NCI-H2196 treated with DMSO at 0.1 percent for 48 hours (cell line): Measurements from ENCODE around the gene FOXS1.

Source experiments
- DNase-seq: peaks from one replicate; lab custom pipeline; 2025; ENCODE audit not compliant: unreplicated experiment; lab: John Stamatoyannopoulos, UW

The FOXS1 gene

DNA sequence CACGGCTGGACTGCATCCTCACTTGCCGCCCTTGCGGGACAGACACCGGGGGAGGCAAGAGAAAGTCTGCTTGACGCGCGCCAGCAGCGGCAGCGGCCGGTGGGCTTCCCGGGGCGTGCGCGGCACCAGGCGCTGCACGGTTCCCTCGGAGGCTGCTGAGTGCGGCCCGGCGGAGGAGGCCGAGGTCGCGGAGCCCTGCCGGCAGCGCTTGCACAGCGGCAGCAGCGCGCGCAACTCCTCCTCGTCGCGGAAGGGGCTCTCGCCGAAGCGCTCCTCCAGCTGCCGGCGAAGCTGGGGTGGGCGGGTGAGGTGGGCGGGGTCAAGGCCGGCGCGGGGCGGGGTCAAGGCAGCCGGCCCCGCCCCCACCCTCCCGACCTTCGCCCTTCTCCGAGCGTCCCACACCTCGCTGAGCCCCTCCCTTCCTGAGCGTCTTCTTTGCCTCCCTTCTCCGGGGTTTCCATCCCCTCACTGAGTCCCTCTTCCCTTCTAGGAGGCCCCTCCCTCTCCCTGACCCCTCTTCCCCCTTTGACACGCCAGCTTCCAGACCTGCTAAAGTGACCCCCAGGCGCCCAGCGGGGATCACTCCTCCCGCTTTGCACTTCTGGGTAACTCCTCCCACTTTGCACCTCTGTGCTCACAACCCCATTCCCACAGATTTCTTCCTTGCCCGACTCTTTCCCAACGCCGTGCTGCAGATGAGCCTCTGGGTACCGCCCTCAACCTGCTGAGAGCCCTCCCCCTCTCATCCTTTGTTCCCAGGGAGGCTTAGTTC lies 16.2 kb upstream of the FOXS1 start:
- DNase-seq: peak; percentile 74

GRCh38 chr20:31861135-31861384 lies 15.7 kb upstream of the FOXS1 start:
- DNase-seq: no peak

DNA sequence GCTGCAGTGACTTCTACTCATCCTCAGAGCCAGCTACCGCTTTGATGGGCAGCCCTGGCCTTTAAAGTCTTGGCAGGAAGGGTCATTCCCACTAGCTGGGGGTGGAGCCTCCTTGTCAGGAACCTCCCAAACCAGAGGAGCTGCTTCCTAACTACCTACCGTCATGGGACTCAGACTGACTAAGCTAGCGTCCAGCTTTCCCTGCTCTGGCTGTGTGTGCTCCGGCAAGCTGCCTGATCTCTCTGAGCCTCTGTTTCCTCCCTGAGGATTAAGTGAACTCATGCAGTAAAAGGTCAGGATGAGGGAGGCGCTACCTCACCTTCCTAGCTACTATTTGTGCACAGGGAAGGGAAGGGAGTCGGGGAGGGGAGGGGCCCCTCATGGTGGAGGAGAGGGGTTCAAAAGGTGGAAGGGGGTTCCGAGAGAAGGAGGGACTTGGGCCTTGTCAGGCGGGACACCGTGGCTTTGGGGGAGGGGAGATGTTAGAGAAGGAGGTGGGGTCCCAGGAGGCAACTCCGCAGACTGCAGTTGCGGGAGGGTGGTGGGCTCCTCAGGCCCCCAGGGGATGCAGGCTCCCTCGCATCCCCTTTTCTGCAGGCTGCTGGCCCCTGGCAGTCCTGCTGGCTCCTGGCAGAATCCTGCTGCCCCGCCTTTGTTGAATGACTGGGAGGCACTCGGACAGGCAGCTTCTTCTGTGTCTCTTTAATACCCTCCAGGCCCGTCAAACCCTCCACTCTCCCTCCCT lies 15.2 kb upstream of the FOXS1 start:
- no peak for DNase-seq

DNA sequence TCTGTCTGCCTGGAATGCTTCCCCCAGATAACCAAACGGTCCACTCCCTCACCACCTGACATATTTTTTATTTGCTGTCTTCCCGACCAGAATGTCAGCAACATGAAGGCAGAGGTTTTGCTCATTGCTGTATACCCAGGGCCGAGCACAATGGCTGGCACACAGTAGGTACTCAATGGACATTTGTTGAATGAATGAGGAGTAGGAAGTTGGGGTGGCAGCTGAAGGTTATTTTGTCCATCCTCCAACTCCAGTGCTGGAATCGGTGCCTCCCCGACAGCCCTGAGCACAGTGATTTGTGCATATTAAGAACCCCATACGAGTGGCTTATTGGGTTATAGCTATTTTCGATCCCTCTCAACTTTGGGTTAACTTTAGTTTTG lies 14.6 kb upstream of the FOXS1 start:
- DNase-seq: no peak

DNA sequence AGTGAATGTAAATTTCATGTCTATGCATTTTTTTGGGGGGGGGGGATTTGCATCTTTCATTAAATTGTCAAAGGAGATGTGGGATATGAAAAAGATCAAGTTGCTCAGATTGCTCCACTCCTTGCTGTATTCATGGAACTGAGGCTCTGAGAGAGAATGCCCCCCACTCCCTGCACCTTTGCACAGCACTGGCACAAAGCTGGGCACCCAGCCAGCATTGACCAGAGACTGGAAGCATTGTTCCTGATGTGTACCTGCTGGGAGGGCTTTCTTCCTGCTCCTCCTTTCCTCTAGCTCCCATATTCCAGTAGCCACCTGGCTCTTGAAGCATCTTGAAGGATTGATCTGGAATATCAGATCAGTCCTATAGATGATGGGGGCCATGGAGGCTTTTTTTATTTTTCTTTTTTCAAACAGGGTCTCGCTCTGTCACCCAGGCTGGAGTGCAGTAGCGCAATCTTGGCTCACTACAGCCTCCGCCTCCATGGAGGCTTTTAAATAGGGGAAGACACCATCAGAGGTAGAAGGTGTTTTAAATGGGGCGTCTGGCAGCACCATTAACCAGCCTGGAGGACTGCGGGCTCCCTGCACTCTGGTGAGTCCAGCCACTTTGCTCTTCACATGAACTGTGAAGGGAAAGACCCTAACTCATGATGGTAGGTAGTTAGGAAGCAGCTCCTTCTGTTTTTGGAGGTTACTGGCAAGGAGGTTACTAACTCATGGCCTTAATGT lies 14.0 kb upstream of the FOXS1 start:
- DNase-seq: no peak

GRCh38 chr20:31858760-31859083 lies 13.3 kb upstream of the FOXS1 start:
- no peak for DNase-seq

DNA sequence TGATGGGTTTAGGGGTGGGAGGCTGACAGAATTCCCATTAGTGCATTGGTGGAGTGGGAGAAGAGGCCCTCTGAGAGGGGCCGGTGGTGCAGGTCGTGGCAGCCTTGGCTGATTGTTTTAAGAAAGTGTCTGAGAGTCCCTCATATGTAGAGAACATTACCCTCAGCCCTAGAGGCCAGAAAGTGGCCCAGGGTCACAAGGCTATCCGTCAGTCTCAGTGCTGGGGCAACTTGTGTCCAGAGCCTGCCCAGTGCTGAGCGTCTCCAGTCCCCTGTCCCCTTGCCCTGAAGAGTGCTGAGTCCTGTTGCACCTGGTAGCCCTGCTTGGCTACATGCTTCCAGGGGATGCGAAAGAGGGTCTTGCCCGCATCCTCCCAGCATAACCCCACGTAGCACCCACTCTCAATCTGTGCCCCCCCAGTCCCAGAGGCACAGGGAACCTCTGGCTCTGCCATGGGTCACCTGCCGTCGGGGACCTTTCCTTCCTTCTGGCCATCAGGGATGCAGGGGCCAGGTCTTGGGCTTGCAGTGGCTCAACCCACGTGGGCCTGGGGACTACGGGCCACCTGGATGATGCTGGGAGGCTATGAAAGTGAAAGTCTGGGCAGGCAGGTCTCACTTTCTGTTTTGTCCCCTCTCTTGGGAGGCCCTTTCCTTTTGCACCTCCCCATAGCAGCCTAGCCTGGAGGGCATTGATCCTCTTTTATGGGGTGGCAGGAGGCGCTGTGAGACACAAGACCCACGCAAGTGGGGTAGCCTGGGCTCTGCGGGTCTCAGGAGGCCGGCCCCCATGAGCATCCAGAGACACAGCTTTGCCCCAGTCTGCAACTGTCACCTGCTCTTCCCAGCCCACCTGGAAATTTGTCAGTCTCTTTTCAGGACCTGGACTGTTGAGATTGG lies 12.7 kb upstream of the FOXS1 start:
- no peak for DNase-seq

DNA sequence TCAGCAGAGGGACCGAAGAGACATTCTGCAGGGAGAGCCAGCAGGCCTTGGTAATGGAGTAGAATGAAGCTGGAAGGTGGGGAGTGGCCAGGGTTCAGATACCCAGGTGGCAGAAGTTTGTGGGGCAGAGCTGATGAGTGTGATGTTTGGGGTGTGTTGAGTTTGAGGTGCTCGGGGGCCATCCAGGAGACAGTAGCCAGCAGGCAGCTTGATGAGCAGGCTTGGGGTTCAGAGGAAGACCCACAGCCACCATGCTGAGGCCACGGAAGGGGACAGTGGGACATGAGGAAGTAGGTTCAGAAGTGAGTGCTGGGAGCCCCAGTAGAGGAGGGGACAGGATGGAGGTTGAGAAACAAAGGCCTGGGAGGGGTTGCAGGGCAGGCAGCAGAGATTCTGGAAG lies 11.1 kb upstream of the FOXS1 start:
- DNase-seq: no peak

- no peak for DNase-seq
These were observed 8.1 kb upstream of the FOXS1 start for GRCh38 chr20:31853481-31853880.

GRCh38 chr20:31851240-31851955 lies 6.0 kb upstream of the FOXS1 start:
- DNase-seq: no peak

- peak; percentile 55 for DNase-seq
These were observed 4.0 kb upstream of the FOXS1 start for GRCh38 chr20:31849306-31849930.

- DNase-seq: no peak
These were observed 2.9 kb upstream of the FOXS1 start for GRCh38 chr20:31848088-31848999.

DNA sequence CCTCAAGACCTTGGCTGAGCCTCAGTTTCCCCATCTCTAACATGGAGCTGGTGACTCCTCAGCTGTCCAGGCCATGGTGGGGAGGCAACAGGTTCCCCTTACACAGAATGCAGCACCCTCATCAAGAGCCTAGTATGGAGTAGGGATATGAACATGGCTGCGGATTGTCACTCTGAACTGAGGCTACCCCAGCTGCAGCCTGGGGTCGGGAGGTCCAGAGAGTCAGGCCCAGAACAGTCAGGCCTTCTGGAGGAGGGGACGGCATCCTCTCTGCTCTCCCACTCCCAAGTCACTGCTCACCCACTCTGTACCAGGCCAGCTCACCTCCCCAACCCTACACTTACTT lies 1.4 kb upstream of the FOXS1 start:
- no peak for DNase-seq

DNA sequence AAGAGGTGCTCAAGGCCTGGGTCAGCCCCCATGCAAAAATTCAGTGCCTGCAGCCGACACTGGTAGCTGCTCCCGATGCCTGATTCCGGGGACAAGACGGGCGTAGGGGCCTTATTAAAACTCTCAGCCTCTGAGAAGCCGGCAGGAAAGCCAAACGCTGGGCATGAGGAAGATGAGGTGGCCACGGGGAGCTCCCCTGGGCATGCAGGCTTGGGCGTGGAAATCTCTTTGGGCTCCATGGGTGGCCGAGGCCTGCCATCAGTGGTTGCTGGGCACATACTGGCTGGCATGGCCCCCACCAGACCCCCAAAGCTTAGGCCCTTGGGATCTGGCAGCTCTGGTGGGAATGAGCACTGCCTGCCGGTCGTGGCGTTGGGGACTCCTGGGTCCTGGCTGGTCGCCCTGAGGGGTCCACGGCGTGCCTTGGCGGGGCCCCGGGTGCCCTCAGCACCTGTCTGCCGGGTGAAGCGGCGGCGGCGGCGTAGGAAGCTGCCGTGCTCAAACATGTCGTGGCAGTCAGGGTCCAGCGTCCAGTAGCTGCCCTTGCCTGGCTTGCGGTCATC lies 586 bp downstream of the FOXS1 start:
- DNase-seq: no peak

- DNase-seq: no peak
These were observed 1.5 kb downstream of the FOXS1 start for GRCh38 chr20:31843881-31844280.

DNA sequence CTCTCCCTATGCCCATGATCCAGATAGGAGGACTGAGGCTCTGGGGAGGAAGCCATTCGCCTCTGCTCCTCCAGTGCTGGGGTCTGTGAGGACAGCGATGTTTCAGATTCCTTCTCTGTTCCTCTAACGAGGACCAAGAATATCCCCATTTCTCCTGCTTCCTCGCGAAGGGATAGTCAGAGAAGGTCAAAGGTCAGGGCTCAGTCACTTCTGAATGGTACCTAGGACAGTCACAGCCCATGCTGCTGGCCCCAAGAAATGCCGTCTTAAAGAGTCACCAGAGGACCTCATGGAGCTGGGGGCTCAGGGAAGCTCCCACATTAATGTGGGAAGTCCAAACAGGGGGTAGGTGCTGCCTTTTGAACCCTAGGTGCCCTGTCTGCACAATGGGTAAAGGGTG lies 2.1 kb downstream of the FOXS1 start:
- DNase-seq: no peak

DNA sequence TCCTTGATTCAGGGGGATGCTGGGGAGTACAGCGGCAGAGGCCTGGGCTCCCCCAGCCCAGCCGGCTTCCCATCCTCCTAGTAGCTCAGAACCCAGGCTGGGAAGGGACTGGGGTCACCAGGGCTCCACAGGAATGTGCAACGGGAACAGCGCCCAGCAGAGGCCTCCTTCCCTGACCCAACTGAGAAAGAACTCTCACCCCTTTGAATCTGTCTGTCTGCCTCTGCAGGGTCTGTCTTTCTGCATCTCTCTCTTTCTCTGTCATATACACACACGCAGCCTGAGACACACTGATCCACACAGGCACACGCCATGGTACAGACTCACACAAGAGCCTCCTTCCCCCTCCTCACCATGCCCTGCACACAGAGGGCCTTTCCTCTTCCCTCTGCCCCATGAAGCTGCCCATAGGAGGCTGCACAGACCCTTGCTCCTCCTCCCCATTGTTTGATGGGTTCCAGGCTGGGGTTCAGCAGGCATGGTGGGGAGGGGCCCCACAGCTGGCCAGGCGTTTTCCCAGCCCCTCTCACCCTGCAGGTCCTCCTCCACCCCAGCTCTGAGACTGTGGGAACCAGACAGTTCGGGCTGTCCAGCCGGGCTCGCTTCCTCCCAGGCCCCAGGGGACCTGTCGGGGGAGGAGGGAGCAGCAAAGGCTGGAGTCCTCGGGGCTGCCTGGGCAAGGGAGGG lies 2.8 kb downstream of the FOXS1 start:
- no peak for DNase-seq

GRCh38 chr20:31841928-31842327 lies 3.5 kb downstream of the FOXS1 start:
- DNase-seq: no peak
